GM21423 (cell line): Measurements from ENCODE around the gene MARVELD1.
"Not testable (repeated sequence)": the region's sequence is repeated elsewhere in the genome, so short reads cannot be mapped to it uniquely, and the experiment has no call there.

Source experiments
- ATAC-seq: cut with Tn5 transposase; IDR thresholded peaks from one replicate; pipeline ENCODE4 v1.9.1; 2021; ENCODE audit warnings: mild to moderate bottlenecking, moderate library complexity; ENCODE audit not compliant: unreplicated experiment

Gene MARVELD1

DNA sequence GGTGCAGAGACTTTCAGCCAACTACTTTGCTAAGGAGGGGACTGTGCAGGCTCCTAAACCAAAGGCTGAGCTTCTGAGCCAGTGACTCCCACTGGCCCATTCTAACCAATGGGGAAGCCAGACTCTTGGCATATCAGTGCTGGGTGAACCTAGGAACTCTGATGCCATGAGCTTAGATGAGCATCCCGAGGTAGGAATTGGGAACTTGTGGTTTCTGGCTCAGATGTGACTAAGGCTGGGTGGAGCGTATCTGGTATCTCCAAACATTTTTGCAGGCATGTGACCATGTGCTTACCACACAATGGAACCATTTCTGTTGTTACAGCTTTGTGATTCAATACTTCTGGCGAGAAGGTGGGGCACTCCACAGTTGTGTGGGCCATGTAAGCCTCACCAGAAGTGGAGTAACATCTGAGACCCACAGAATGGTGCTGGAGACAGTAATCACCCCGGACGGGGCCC is 23.9 kb upstream of the MARVELD1 start:
- no peak for ATAC-seq

DNA sequence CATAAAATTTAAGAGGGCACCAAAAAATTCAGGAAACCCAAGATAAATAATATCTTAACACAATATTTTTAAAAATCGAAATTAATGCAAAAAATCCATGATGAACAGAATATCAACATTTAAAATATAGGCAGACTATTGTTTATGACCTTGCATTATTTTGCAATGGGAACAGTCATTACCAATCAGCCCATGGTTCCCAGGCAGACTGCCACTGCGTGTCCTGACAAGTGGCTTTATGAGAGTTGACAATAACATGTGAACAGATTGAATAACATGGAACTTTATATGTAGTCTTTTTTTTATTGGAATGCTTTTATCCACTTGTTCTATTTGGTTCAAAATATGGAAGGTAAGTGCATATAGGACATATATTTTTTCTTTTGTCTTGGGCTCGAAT is 23.4 kb upstream of the MARVELD1 start:
- no peak for ATAC-seq

DNA sequence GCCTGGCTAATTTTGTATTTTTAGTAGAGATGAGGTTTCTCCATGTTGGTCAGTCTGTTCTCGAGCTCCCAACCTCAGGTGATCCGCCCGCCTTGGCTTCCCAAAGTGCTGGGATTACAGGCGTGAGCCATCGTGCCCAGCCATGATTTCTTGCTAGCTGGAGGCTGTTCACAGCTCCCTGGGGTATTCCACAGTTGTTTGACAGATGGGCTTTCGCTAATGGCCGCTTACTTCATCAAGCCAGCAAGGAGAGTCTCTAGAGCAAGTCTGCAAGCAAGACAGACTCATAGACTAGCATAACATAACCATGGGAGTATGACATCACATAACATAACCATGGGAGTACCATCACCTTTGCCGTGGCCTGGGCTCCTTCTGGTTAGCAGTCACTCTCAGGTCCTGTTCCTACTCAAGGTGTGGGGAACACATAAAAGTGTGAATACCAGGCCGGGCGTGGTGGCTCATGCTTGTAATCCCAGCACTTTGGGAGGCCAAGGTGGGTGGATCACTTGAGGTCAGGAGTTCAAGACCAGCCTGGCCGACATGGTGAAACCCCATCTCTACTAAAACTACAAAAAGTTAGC is 15.4 kb upstream of the MARVELD1 start:
- ATAC-seq, result not testable (repeated sequence)

DNA sequence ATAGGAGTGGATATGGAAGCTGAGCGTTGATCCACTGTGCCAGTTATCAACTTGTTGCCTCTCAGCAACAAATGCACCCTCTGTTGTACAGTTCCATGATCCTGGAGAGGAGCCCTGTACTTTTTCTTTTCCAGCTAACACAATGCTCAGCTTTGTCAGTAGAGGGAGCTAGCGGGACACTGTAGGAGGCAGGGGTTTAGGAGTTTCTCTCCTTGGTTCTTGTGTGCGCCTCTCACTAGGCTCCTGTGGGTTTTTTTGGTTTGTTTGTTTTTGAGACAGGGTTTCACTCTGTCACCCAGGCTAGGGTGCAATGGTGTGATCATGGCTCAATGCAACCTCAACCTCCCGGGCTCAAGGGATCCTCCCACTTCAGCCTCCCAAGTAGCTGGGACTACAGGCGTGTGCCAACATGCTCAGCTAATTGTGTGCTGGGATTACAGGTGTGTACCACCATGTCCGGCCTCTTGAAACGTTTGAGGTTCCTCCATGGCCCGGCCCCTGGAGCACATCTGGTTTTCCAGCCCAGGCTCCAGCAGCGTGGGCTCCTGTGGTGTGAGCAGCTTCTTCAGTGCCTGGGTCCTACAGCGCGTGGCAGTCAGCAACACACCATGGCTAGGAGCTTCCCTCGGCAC is 12.0 kb upstream of the MARVELD1 start:
- ATAC-seq, result no peak

DNA sequence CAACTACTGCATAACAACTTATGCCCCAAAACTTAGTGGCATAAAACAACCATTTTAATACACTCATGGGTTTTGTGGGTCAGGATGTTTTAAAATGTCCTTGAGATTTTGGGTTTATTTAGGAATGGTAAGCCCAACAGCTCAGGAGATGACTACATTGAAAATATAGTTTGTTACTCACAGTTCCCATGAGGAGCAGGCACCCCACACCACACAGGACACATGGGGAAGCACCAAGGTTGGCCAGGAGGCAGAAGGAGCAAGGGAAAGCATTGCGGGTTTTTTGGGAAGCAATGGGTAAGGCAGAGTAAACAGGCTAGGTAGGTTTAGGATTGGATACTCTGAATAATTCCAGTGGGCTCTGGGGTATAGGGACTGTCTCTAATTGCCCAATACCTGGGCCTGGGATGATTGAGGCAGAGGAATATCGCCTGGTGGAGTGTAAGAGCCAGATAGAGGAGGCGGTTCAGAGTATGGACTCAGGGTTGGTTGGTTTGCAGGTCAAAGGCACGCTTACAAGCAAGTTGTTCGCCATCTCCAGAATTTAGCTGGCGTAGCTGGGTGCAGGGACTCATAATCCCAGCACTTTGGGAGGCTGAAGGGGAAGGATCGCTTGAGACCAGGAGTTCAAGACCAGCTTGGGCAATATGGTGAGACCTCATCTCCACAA is 10.0 kb upstream of the MARVELD1 start:
- no peak for ATAC-seq

DNA sequence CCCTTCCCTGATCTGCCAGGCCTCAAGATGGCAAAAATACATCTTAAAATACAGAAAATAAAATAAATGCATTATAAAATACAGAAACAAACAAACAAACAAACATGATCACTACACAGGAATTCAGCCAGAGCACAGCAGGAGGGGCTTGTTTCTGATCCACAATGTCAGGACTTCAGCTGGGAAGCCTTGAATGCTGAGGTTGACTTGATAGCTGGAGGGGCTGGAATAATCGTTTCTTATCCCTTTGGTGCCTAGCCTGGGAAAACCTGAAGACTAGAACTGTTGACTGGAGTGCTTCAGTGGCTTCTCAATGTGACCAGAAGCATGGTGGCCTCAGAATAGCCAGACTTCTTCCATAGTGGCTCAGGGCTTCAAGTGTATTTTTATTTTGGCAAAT is 9.2 kb upstream of the MARVELD1 start:
- ATAC-seq, result no peak

DNA sequence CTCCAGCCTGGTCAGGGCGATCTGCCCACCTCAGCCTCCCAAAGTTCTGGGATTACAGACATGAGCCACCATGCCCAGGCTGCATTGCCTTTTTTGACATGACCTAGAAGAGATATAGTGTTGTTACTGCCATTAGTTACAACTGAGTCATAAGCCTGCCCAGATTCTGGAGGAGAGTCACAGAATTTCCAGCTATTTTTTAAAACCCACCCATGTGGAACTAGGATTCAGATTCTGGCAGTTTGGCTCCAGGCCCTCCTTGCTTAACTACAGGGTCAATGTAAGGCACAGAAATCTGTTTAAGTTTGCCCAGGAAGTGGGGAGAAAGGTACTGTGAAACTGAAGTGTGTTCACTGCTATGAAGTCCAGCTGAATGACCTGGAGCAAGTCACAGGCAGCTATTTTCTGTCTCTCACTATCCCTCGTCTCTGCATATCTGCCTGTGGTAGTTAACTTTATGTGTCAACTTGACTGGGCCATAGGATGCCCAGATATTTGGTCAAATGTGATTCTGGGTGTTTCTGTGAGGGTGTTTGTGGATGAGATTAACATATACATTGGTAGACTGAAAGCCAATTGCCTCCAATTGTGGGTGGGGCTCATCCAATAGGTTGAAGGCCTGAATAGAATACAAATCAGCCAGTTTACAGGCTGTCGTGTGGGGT is 8.4 kb upstream of the MARVELD1 start:
- no peak for ATAC-seq

DNA sequence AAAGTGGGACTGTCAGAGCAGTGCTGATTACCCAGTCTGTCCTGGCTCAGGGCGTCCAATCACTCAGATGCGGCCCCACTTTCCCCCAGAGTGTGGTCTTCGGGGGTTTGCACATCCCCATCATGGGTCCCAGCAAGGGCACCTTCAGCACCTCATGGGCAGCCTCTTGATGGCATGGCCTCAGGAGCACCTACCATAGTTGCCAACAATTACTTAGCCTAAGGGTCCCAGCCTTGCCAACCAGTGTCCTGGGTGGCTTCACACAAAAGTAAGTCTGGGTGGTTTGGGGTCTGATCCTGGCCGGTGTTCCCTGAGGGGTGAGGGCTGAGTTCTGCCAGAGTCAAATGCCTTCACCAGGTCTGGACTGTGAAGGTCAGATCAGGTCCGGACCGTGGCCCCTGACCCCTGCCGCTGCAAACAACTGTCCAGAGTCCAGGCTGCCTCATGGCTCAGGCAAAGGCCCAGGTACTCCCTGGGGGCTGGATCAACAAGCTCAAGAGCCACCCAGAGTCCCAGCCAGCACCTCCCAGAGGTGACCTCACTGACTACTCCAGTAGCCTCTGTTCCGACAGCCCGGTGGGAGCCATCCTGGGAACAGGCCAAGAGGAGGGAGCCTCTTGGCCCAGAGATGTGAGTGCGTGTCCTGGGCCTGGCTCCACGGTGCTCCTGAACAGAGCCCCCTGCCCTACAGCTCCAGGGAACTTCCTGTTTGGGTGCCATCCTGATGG is 6.2 kb upstream of the MARVELD1 start:
- no peak for ATAC-seq

DNA sequence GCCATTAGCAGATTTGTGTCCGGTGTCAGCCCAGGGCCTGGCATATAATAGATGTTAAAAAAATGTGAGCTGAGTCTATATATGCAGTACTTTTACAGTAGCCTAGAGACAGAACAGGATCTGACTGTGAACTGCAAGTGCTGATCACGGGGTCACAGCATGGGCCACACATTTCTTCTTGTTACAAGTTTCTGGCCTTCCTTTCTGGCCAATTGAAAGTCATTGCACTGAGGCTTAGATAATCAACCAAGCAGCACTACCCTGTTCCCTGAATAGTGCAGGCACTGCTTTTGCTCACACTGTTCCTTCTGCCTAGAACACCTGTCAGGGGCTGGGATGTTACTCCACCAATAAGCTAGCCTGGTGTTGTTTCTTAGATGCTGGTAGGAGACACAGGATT is 5.4 kb upstream of the MARVELD1 start:
- ATAC-seq, result no peak

DNA sequence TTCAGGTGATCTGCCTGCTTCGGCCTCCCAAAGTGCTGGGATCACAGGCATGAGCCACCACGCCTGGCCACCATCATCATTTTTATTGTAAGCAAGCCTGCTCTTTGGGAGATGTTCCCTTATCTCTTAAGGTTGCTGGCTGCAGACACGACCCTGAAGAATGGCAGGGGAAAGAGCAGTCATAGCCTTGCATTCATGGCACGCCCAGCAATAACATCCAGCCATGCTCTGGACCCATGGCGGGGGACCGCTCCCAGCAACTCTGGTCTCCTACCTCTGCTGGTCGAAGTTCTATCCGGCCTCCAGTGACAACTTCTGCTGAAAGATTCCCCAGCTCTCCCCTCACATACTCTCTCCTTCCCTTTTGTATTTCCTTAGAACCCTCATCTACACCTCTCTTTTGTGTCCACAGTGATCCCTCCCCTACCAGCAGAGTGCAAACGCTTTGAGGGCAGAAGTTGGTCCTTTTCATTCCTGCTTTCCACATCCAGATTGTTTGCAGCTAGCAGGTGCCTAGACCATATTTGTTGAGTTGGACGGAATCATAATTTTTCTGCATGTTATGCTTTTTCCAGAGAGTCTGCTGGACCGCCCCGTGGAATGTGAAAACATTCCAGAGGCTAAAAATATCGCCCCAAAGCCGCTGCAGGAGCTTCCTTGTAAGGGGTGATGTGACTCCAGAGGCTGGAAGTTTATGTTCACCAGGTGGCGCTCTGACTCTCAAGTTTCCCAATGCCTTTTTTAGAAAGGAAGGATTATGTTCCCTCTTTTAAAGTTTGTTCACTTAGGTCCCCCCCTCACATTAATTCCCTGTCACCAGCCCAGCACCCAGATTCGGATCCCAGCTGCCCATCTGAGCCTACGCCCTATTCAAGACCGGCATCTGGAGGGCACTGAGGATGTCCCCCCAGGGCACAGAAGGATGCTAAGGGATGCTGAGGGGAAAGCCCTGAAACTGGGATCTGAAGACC is 4.3 kb upstream of the MARVELD1 start:
- no peak for ATAC-seq

DNA sequence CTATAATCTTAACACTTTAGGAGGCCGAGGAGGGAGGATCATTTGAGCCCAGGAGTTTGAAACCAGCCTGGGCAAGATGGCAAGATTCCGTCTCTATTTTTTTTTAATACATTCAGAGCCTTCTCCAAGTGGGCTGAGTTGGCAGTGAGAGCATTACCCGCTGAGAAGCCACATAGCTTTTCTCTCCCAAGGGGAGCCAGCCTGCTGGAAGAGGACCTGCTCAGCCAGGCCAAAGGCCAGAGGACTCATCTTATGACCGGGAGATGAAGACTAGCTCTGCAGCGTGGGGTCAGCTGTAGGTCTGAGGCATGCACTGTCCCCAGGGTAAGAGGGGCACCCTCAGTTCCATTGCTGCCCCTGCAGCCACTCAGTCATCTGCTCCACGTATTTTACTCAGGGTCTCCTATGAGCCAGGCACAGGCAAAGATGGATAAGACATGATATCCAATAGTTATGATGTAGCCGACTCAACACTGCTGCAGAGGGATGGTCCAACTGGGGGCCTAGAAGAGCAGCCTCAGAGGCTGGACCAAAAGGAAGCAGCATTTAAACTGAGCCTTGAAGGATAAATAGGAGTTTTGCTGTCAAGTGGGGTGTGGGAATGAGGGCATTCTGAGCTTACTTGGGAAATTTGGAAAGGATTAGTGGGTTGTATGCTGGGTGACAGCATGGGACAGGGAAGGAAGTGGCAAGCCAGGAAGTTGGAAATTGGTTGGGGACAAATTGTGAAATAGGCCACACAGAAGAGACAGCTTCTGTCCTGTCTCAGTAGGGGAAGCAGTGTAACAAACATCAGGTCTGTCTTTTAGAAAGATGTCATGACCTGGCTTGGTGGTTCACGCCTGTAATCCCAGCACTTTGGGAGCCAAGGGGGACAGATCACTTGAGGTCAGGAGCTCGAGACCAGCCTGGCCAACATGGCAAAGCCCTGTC is 1.6 kb upstream of the MARVELD1 start:
- ATAC-seq, result no peak

DNA sequence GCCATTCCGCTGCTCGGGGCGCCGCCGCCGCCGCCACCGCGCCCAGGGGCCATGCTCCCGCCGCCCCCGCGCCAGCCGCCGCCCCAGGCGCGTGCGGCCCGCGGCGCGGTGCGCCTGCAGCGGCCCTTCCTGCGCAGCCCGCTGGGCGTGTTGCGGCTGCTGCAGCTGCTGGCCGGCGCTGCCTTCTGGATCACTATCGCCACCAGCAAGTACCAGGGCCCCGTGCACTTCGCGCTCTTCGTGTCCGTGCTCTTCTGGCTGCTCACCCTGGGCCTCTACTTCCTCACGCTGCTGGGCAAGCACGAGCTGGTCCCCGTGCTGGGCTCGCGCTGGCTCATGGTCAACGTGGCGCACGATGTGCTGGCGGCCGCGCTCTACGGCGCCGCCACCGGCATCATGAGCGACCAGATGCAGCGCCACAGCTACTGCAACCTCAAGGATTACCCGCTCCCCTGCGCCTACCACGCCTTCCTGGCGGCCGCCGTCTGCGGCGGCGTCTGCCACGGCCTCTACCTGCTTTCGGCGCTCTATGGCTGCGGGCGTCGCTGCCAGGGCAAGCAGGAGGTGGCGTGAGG is 383 bp downstream of the MARVELD1 start:
- peak; percentile 78 for ATAC-seq

DNA sequence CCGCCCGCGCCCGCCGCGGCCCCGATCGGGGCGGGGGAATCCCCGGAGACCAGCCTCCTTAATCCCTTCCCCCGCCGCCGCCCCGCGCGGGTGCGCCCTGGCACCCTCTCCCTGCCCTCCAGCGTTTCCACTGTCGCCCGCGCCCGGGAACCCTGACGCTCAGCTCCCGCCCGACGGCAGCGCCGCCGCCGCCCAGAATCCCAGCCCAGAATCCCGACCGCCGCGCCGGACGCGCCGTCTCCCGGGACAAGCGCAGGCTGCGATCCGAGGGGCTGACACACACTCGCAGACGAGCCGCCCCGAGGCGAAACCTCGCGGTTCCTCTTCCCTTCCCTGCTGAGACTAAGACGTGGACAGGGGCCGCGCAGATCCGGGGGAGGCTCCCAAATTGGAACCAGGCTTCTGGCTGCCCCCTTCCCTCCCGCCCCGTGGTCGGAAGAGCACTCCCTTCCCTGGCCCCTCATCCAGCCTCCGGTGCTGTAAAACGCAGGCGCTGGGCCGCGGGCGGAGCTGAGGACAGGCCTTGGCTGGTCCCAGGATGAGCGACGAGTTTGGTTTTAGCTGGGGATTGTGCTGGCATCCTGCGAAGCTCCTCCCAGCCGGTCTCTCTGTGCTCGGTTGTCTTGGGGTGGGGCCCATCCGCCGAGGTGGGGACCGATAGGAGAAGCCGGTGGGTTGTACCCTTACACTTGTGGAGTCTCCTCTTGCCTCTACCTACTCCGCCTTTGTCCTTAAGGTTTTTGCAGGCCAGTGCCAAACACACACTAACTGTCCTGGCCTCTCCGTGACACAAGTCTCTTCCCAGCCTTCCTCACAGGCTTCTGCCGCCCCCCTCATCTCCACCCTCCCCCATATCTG is 1.1 kb downstream of the MARVELD1 start:
- peak; percentile 43 for ATAC-seq

DNA sequence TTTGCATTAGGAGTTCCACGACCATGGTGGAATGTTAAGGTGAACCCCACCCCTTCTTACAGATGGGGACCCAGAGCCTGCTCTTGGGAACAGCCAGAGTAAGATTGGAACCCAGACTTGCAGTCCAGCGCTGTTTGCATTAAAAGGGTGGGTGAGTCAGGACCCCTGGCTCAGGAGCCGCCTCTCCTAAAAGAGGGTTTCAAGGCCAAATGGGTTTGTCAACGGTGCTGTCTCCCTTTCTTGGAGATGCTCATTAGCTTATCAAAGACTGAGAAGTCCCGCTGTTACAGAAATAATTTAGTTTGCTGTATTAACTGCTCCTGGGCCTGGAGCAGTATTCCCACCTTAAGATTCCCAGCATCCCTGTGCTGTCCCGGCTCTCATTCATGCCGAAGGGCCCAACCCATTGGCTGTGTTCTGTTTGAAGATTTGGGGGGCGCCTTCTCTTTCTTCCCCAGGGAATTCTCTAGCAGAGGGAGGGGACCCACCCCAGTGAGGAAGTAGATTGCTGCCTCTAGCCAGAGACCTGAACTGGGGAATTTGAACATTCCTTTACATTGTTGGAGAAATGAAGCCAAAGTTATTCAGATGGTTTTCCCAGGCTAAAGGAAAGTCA is 1.8 kb downstream of the MARVELD1 start:
- no peak for ATAC-seq

DNA sequence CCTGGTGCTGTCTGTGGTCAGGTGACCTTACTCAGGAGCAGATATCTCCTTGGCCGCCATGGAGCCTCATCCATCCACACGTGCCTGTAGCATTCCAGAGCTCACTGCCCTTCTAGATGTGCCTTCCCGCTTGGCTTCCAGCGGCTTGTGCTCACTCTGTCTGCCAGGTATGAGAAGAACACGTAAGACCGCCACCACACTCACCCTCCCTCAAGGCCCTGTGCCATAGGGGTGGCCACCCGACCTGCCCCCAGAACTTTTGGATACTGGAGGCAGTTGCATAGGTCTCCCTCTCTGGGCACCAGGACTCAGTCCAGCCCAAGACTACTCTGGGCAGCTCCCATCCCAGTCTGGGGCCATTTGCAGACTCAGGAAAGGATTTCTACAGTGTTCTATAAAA is 4.1 kb downstream of the MARVELD1 start:
- ATAC-seq, result no peak

DNA sequence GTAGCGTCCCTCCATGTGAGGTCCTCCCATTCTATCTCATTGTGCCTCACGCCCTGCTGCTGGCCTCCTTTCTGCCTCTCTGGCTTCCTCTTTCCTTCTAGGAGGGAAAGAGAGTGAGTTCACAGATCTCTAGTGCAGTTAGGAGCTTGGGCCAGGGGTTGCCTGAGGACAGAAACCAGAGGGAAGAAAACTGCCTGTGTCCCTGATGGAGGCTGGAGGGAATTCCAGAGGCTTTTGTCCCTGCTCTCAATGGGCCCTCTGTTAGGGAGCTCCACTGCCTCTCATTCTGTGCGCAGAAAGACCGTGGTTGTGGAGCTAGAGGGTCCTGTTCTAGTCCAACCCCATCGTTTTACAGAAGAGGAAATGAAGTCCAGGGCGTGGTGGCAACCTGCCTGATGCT is 4.6 kb downstream of the MARVELD1 start:
- no peak for ATAC-seq

DNA sequence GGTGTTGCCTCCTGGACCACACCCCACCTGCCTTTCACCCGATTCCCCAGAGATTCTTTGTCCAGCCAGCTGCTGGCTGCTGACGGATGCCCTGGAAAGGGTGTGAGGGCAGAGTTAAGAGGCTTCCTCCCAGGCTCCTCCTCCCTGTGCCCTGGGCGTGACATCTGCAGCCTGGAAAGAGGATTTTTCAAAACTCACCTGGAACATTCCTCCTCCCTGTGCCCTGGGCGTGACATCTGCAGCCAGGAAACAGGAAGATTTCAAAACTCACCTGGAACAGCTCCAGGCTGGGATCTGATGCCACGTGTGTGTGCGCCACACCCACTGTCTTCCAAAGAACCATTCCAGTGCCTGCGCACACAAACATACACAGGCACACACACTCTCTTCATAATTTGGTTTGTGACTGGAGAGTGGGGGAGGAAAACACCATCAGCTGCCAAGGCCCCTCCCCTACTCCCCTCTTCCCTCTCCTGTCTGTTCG is 5.2 kb downstream of the MARVELD1 start:
- ATAC-seq, result no peak
